GM18499 (cell line): ENCODE measurements around the gene CFAP210.

Source experiments
- ATAC-seq: cut with Tn5 transposase; IDR thresholded peaks from one replicate; pipeline ENCODE4 v1.9.1; 2021; ENCODE audit warnings: moderate number of reproducible peaks; ENCODE audit not compliant: insufficient read depth, unreplicated experiment

The CFAP210 gene

DNA sequence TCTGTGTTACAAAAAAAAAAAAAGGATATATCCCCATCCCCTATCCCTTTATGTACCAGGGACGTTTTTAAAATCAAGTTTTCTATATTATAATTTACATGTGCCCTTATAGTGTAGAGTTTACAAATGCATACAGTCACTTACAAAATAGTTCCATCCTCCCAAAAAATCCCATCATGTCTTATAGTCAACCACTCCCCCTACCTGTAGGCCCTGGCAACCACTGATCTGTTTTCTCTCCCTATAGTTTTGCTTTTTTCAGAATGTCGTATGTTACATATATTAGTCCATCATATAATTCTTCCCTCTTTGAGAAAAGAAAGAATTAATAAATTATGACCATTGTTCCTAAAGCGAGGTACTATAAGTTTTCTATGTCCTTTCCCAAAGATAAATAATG, 17.8 kb downstream of the CFAP210 start:
- no peak for ATAC-seq

DNA sequence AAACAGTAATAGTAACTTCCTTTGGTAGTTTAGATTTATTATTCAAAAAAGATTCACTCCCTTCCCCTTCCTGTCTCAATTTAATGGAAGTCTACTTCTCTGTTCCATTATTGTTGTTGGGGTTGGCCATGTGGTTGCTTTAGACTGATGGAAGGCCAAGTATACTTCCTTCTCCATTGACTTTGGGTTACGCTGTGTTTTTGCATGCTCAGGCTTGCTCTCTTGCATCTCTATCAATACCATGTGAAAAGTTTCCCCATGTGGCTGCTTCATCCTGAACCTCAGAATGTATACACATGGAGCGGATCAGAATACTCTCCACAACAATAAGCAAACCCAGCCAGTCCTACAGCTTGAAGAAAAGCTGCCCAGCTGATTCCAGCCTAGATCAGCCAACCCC, 20.3 kb downstream of the CFAP210 start:
- ATAC-seq, result no peak

DNA sequence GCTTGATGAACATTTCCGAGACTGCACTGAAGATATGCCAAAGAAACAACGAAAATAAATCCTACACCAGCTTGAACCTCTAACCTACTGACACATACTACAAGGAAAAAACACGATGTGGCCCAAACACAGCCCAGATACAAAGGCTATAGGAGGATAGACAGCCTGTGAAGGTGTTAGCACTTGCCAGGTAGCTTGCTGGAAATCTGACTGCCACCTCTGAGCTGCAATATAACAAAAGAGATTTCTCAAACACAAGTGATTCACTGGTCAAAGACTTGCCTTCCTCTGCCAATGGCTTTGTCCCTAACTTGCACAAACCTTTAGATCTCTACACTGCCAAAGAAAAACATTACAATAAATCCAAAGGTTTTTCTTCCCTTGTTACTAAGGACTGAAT, 21.1 kb downstream of the CFAP210 start:
- no peak for ATAC-seq

DNA sequence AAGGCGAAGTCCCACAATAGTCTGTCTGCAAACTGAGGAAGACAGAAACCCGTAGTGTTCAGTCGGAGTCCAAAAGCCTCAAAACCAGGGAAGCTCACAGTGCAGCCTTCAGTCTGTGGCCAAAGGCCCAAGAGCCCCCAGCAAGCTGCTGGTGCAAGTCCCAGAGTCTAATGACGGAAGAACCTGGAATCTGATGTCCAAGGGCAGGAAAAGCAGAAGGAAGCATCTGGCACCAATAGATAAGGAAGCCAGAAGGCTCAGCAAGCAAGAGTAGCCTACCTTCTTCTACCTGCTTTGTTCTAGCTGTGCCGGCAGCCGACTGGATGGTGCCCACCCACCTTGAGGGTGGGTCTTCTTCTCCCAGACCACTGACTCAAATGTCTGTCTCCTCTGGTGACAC, 21.8 kb downstream of the CFAP210 start:
- no peak for ATAC-seq

DNA sequence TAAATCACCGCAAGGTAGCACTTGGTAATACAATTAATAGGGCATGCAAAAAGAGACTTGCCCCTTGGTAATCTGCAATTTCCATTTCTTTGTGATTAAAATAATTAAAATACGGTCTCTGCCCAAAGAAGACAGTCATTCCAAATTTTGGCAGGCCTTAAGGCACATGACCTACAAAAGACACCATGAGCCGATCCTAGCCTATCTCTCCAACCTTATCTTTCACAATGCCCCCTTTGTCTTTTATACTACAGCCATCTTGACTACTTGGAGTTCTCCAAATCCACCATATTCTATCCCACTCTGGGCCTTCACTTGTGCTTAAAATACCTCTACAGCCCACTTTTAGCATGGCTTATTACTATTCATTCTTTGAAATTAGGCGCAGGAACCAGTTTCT, 23.3 kb downstream of the CFAP210 start:
- no peak for ATAC-seq

- ATAC-seq, result no peak
These were observed 24.0 kb downstream of the CFAP210 start for GRCh38 chr2:169670215-169670651.

- ATAC-seq, result no peak
These were observed 26.6 kb downstream of the CFAP210 start for GRCh38 chr2:169667583-169667982.

GRCh38 chr2:169664978-169665930, 29.0 kb downstream of the CFAP210 start:
- ATAC-seq, result no peak

DNA sequence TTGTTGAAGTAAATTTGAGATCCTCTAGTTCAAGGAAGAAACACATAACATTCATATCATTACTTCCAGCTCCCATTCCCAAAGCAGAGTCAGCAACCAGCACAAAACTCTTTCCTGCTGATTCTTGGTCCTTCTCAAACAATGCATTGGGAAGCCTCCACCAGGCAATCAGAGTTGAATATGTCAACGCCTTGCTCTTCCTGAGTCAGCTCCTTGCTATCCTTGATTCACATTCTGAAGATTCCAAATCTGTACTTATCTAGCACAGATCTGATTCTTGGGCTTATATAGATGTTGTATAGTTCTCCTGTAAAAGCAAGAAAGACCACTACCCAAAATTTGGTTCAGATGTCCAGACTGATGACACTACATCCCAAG, 29.6 kb downstream of the CFAP210 start:
- no peak for ATAC-seq

DNA sequence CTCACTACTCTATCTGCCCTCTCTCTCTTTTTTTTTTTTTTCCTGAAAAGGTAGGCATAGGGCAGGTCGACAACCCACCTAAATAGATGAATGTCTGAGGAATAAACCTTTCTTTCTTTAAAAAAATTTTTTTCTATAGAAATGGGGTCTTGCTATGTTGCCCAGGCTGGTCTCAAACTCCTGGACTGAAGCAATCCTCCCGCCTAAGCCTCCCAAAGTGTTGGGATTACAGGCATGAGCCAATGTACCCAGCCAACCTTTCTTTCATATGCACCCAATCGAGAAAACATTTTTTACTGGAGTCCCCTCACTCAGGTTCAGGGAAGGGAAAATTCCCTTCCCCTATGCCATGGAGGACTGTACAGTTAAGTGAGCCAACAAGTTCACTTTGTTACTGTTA, 31.0 kb downstream of the CFAP210 start:
- ATAC-seq, result no peak

DNA sequence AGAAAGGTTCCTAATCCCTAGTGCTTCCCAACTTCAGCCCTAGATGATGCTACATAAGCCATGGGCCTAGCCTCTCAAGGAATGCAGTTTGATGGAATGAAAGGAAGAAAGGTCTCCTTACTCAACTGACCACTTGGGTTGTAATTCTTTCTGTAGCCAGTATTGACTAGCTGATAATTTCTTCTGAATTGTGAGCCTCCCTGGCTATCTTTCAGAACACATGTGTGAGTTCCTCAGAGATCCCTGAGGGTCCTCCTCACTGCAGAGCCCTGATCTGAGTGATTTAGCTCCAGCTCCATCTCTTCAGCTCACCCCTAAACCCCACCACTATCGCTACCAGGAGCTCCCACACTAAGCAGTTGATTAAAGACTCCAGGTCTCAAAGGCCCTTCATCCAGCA, 31.5 kb downstream of the CFAP210 start:
- no peak for ATAC-seq

- no peak for ATAC-seq
These were observed 32.9 kb downstream of the CFAP210 start for GRCh38 chr2:169661265-169661664.

DNA sequence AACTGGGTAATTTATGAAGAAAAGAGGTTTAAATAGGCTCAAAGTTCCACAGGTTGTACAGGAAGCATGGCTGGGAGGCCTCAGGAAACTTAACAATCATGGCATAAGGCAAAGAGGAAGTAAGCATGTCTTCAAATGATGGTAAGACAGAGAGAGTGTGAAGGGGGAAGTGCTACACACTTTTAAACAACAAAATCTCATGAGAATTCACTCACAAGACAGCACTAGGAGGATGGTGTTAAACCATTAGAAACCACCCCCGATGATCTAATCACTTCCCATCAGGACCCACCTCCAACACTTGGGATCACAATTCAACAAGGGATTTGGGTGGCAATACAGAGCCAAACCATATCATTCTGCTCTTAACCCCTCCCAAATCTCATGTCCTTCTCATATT, 34.9 kb downstream of the CFAP210 start:
- ATAC-seq, result no peak

DNA sequence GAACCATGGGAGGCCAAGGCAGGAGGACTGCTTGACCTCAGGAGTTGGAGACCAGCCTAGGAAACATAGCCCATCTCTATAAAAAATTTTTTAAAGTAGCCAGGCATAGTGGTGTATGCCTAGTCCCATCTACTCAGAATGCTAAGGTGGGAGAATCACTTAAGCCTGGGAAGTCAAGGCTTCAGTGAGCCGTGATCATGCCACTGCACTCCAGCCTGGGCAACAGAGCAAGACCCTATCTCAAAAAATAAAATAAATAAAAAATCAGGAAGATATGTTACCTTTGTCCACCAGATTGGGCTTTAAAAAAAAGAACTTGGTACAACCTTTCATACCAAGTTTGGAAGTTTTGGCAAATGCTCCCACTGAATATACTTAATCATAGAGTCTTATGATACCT, 35.3 kb downstream of the CFAP210 start:
- ATAC-seq, result no peak

GRCh38 chr2:169656164-169656563, 38.0 kb downstream of the CFAP210 start:
- no peak for ATAC-seq

DNA sequence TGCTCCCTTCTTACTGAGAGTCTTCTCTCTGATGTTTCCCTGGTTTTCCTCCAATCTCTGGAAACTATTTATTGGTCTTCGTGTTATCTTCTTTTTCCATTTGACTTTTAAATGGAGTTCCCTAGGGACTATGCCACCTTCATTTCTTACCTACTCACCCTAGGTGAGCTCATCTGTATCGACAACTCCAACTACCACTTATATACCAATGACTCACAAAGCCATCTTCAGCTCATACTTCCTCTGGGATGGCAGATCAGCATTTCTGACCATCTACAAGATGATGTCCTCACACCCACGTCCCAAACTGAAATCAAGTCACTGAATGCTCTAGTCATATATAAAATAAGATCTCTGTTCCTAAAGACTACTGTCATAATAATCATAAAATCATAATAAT, 40.6 kb downstream of the CFAP210 start:
- no peak for ATAC-seq

GRCh38 chr2:169649278-169649677, 44.9 kb downstream of the CFAP210 start:
- ATAC-seq, result no peak

- ATAC-seq, result no peak
These were observed 46.7 kb downstream of the CFAP210 start for GRCh38 chr2:169647496-169647895.

DNA sequence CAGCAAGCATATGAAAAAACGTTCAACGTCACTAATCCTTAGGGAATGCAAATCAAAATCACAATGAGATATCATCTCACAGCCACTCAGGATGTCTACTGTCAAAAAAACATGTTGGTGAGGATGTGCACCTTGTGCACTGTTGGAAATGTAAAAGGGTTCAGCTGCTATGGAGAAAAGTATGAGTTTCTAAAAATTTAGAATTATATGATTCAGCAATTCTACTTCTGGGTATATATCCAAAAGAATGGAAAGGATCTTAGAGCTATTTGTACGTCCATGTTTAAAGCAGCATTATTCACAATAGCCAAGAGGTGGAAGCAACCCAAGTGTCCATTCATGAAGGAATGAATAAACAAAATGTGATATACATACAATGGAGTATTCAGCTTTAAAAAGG, 50.0 kb downstream of the CFAP210 start:
- ATAC-seq, result no peak

- no peak for ATAC-seq
These were observed 52.7 kb downstream of the CFAP210 start for GRCh38 chr2:169641464-169641863.

GRCh38 chr2:169640104-169640503, 54.1 kb downstream of the CFAP210 start:
- no peak for ATAC-seq

GRCh38 chr2:169637620-169638019, 56.6 kb downstream of the CFAP210 start:
- ATAC-seq, result no peak
